Measurements from ENCODE around the gene CSNK1G1.
"Not testable (repeated sequence)": the region's sequence is repeated elsewhere in the genome, so short reads cannot be mapped to it uniquely, and the experiment has no call there.

The CSNK1G1 gene

GRCh38 chr15:64285871-64286270 is 70.1 kb downstream of the CSNK1G1 start:
- DNase-seq (ENCODE audit: low spot score in 2 of 2) (no peak), ATAC-seq (no peak)
- Mint-ChIP-seq H3K9me3 (no peaks in the 10 kb centered on the region), H3K4me3 (no peak overlapping the region), H3K4me1 (peaks cover 13% of the 10 kb centered on the region), H3K27ac (no peak overlapping the region), H3K36me3 (peaks cover 5% of the 10 kb centered on the region)

GRCh38 chr15:64285150-64285549 is 70.8 kb downstream of the CSNK1G1 start:
- DNase-seq (ENCODE audit: low spot score in 2 of 2) (no peak), ATAC-seq (no peak)
- H3K27ac Mint-ChIP-seq = no peak overlapping the region
- no peak overlapping the region for H3K4me3 Mint-ChIP-seq
- peaks cover 13% of the 10 kb centered on the region for H3K4me1 Mint-ChIP-seq
- peaks cover 6% of the 10 kb centered on the region for H3K36me3 Mint-ChIP-seq
- H3K9me3 Mint-ChIP-seq = no peaks in the 10 kb centered on the region

GRCh38 chr15:64284042-64284441 is 71.9 kb downstream of the CSNK1G1 start:
- no peak for ATAC-seq
- Mint-ChIP-seq H3K9me3 (no peaks in the 10 kb centered on the region), H3K4me3 (no peak overlapping the region), H3K4me1 (peaks cover 7% of the 10 kb centered on the region), H3K27ac (no peak overlapping the region), H3K36me3 (peaks cover 10% of the 10 kb centered on the region)
- no peak for DNase-seq (ENCODE audit: low spot score in 2 of 2)

- no peaks in the 10 kb centered on the region for H3K9me3 Mint-ChIP-seq
Observed at GRCh38 chr15:64282701-64283100, 73.3 kb downstream of the CSNK1G1 start.

GRCh38 chr15:64279131-64279530 is 76.8 kb downstream of the CSNK1G1 start:
- ATAC-seq (no peak), DNase-seq (ENCODE audit: low spot score in 2 of 2) (no peak)
- no peak overlapping the region for H3K27ac Mint-ChIP-seq
- H3K36me3 Mint-ChIP-seq = peaks cover 20% of the 10 kb centered on the region
- H3K9me3 Mint-ChIP-seq = no peaks in the 10 kb centered on the region
- no peak overlapping the region for H3K4me3 Mint-ChIP-seq
- no peaks in the 10 kb centered on the region for H3K4me1 Mint-ChIP-seq

More at GRCh38 chr15:64282701-64283100, 73.3 kb downstream of the CSNK1G1 start:
- Mint-ChIP-seq H3K4me3 (no peak overlapping the region), H3K4me1 (peaks cover 7% of the 10 kb centered on the region), H3K36me3 (peaks cover 12% of the 10 kb centered on the region), H3K27ac (no peak overlapping the region)
- DNase-seq (ENCODE audit: low spot score in 2 of 2) (no peak), ATAC-seq (no peak)

- ATAC-seq (no peak), DNase-seq (ENCODE audit: low spot score in 2 of 2) (no peak)
- H3K4me1 Mint-ChIP-seq = no peaks in the 10 kb centered on the region
- H3K27ac Mint-ChIP-seq = no peak overlapping the region
- no peaks in the 10 kb centered on the region for H3K9me3 Mint-ChIP-seq
- peaks cover 27% of the 10 kb centered on the region for H3K36me3 Mint-ChIP-seq
- H3K4me3 Mint-ChIP-seq = no peak overlapping the region
Observed at GRCh38 chr15:64275934-64276333, 80.0 kb downstream of the CSNK1G1 start.

GRCh38 chr15:64274341-64274950 is 81.5 kb downstream of the CSNK1G1 start:
- peaks cover 5% of the 10 kb centered on the region for H3K4me1 Mint-ChIP-seq
- no peak for DNase-seq (ENCODE audit: low spot score in 2 of 2)

GRCh38 chr15:64267331-64267973 is 88.5 kb downstream of the CSNK1G1 start:
- no peak overlapping the region for H3K27ac Mint-ChIP-seq
- H3K36me3 Mint-ChIP-seq = peaks cover 17% of the 10 kb centered on the region
- H3K4me1 Mint-ChIP-seq = peaks cover 44% of the 10 kb centered on the region
- no peak for DNase-seq (ENCODE audit: low spot score in 2 of 2)
- H3K4me3 Mint-ChIP-seq = no peak overlapping the region
- ATAC-seq = no peak
- peaks cover 7% of the 10 kb centered on the region for H3K9me3 Mint-ChIP-seq

More at GRCh38 chr15:64274341-64274950, 81.5 kb downstream of the CSNK1G1 start:
- Mint-ChIP-seq H3K4me3 (no peak overlapping the region), H3K9me3 (no peaks in the 10 kb centered on the region), H3K27ac (no peak overlapping the region), H3K36me3 (peaks cover 28% of the 10 kb centered on the region)
- ATAC-seq = no peak

GRCh38 chr15:64265188-64265587 is 90.8 kb downstream of the CSNK1G1 start:
- DNase-seq (ENCODE audit: low spot score in 2 of 2); H3K36me3 Mint-ChIP-seq; H3K9me3 Mint-ChIP-seq; H3K4me3 Mint-ChIP-seq: not testable (repeated sequence)
- Mint-ChIP-seq H3K27ac (peak overlapping the region; percentile 80), H3K4me1 (peaks cover 49% of the 10 kb centered on the region)
- peak; percentile 82 for ATAC-seq

- DNase-seq (ENCODE audit: low spot score in 2 of 2) = no peak
- Mint-ChIP-seq H3K4me3 (no peak overlapping the region), H3K27ac (no peak overlapping the region), H3K9me3 (peaks cover 7% of the 10 kb centered on the region), H3K4me1 (peaks cover 45% of the 10 kb centered on the region), H3K36me3 (peaks cover 6% of the 10 kb centered on the region)
- no peak for ATAC-seq
Observed at GRCh38 chr15:64264502-64264901, 91.5 kb downstream of the CSNK1G1 start.

GRCh38 chr15:64263567-64263966 is 92.4 kb downstream of the CSNK1G1 start:
- H3K27ac Mint-ChIP-seq = no peak overlapping the region
- H3K4me3 Mint-ChIP-seq = no peak overlapping the region
- peaks cover 6% of the 10 kb centered on the region for H3K36me3 Mint-ChIP-seq
- DNase-seq (ENCODE audit: low spot score in 2 of 2) (no peak), ATAC-seq (no peak)
- peaks cover 45% of the 10 kb centered on the region for H3K4me1 Mint-ChIP-seq
- peaks cover 7% of the 10 kb centered on the region for H3K9me3 Mint-ChIP-seq

- Mint-ChIP-seq H3K27ac (no peak overlapping the region), H3K36me3 (peaks cover 13% of the 10 kb centered on the region), H3K4me1 (peaks cover 4% of the 10 kb centered on the region), H3K9me3 (no peaks in the 10 kb centered on the region), H3K4me3 (no peak overlapping the region)
- no peak for DNase-seq (ENCODE audit: low spot score in 2 of 2)
- no peak for ATAC-seq
Observed at GRCh38 chr15:64256051-64256450, 99.9 kb downstream of the CSNK1G1 start.

- Mint-ChIP-seq H3K36me3 (peaks cover 24% of the 10 kb centered on the region), H3K4me1 (peaks cover 27% of the 10 kb centered on the region), H3K4me3 (no peak overlapping the region), H3K9me3 (no peaks in the 10 kb centered on the region), H3K27ac (no peak overlapping the region)
- DNase-seq (ENCODE audit: low spot score in 2 of 2) = no peak
- no peak for ATAC-seq
Observed at GRCh38 chr15:64251658-64252057, 104.3 kb downstream of the CSNK1G1 start.

- DNase-seq (ENCODE audit: low spot score in 2 of 2) (no peak), ATAC-seq (peak; percentile 70)
- H3K9me3 Mint-ChIP-seq = no peaks in the 10 kb centered on the region
- peaks cover 32% of the 10 kb centered on the region for H3K4me1 Mint-ChIP-seq
- H3K4me3 Mint-ChIP-seq = no peak overlapping the region
- H3K36me3 Mint-ChIP-seq = peaks cover 24% of the 10 kb centered on the region
- no peak overlapping the region for H3K27ac Mint-ChIP-seq
Observed at GRCh38 chr15:64251121-64251520, 104.9 kb downstream of the CSNK1G1 start.

GRCh38 chr15:64249883-64250575 is 105.9 kb downstream of the CSNK1G1 start:
- DNase-seq (ENCODE audit: low spot score in 2 of 2) = no peak
- H3K4me1 Mint-ChIP-seq = peaks cover 40% of the 10 kb centered on the region

GRCh38 chr15:64249406-64249805 is 106.6 kb downstream of the CSNK1G1 start:
- H3K36me3 Mint-ChIP-seq = peaks cover 30% of the 10 kb centered on the region
- no peak for ATAC-seq
- H3K4me3 Mint-ChIP-seq = no peak overlapping the region
- H3K27ac Mint-ChIP-seq = no peak overlapping the region
- DNase-seq (ENCODE audit: low spot score in 2 of 2) = no peak
- peaks cover 46% of the 10 kb centered on the region for H3K4me1 Mint-ChIP-seq
- no peaks in the 10 kb centered on the region for H3K9me3 Mint-ChIP-seq

More at GRCh38 chr15:64249883-64250575, 105.9 kb downstream of the CSNK1G1 start:
- H3K27ac Mint-ChIP-seq = no peak overlapping the region
- no peak overlapping the region for H3K4me3 Mint-ChIP-seq
- H3K36me3 Mint-ChIP-seq = peaks cover 30% of the 10 kb centered on the region
- no peaks in the 10 kb centered on the region for H3K9me3 Mint-ChIP-seq
- ATAC-seq = no peak

Data from stimulated activated effector memory CD8-positive, alpha-beta T cell treated with anti-CD3 and anti-CD28 coated beads, Interleukin-12 subunit alpha, Interleukin-12 subunit beta, amount 100 ng/mL, for 72 hours (primary cell).